Mammary epithelial cell (primary cell): ENCODE data around the gene NFAT5.

ENCODE experiments used
- CTCF ChIP-seq, 2 donors: IDR thresholded peaks in 1 of 2; conservative IDR thresholded peaks in 1 of 2; 2 replicates each; pipeline ENCODE4 v1.5.1; 2011 to 2012; ENCODE audit warnings: inconsistent platforms in 2 of 2, low read length in 2 of 2, mild to moderate bottlenecking in 2 of 2, control low read depth in 1 of 2, low read depth in 1 of 2; ENCODE audit not compliant: insufficient read depth in 1 of 2; ENCODE audit errors: extremely low read depth in 1 of 2
- EZH2 ChIP-seq: IDR thresholded peaks from 2 replicates; pipeline ENCODE4 v1.6.1; 2012; ENCODE audit warnings: low read length, inconsistent platforms, borderline replicate concordance

- TF ChIP-seq EZH2 (no peak), CTCF (conservative IDR thresholded peaks at IDR 0.05 in 1 of 2, IDR thresholded peaks at IDR 0.05 in 1 of 2; ENCODE audit: extremely low read depth in 1 of 2, insufficient read depth in 1 of 2, low read depth in 1 of 2, low read length in 2 of 2) (no peak)
These were observed 183.1 kb downstream of the NFAT5 start for GRCh38 chr16:69748694-69749345.
